PFSK-1 (cell line): Measurements from ENCODE around the gene PRSS27.

Source experiments
- POLR2AphosphoS5 ChIP-seq: IDR thresholded peaks from 2 replicates; pipeline ENCODE4 v1.6.1; 2012; ENCODE audit warnings: low read depth, mild to moderate bottlenecking, control low read depth, low read length, moderate library complexity
- SIN3A ChIP-seq: IDR thresholded peaks from 2 replicates; pipeline ENCODE4 v1.6.1; 2012; ENCODE audit warnings: mild to moderate bottlenecking, low read length, moderate library complexity, borderline replicate concordance; ENCODE audit not compliant: insufficient read depth
- TAF1 ChIP-seq: IDR thresholded peaks from 2 replicates; pipeline ENCODE4 v1.6.1; 2012; ENCODE audit warnings: low read length, control low read depth, borderline replicate concordance; ENCODE audit not compliant: insufficient read depth
- TF ChIP-seq, protein P1 (sequence below), 2 experiments: IDR thresholded peaks; 2 replicates each; pipeline versions ENCODE4 v1.6.1 to v1.8.0; 2011 to 2012; ENCODE audit warnings: low read depth in 2 of 2, low read length in 2 of 2, control low read depth in 1 of 2, inconsistent platforms in 1 of 2, mild to moderate bottlenecking in 1 of 2, moderate library complexity in 1 of 2; ENCODE audit not compliant: insufficient read depth in 1 of 2

DNA sequence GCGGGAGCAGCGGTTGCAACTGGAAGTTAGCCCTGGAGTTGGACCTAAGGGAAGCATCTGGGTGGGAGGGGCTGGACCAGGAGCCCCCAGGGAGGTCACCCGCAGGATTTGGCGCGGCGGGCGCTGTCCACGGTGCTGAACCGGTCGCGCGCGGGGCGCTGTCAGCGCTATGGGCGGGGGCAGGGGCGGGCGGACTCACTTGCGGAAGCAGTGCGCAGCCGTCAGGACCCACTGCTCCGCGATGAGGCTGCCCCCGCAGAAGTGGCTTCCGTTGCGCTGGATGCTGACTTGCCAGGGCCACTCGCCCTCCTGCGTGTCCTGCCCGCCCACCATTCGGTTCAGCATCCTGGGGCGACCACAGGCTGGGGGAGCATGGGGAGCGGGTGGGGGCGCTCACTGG is 4.5 kb downstream of the PRSS27 start:
- TF ChIP-seq TAF1, result no peak
- TF ChIP-seq POLR2AphosphoS5, result no peak
- TF ChIP-seq, protein P1, sequence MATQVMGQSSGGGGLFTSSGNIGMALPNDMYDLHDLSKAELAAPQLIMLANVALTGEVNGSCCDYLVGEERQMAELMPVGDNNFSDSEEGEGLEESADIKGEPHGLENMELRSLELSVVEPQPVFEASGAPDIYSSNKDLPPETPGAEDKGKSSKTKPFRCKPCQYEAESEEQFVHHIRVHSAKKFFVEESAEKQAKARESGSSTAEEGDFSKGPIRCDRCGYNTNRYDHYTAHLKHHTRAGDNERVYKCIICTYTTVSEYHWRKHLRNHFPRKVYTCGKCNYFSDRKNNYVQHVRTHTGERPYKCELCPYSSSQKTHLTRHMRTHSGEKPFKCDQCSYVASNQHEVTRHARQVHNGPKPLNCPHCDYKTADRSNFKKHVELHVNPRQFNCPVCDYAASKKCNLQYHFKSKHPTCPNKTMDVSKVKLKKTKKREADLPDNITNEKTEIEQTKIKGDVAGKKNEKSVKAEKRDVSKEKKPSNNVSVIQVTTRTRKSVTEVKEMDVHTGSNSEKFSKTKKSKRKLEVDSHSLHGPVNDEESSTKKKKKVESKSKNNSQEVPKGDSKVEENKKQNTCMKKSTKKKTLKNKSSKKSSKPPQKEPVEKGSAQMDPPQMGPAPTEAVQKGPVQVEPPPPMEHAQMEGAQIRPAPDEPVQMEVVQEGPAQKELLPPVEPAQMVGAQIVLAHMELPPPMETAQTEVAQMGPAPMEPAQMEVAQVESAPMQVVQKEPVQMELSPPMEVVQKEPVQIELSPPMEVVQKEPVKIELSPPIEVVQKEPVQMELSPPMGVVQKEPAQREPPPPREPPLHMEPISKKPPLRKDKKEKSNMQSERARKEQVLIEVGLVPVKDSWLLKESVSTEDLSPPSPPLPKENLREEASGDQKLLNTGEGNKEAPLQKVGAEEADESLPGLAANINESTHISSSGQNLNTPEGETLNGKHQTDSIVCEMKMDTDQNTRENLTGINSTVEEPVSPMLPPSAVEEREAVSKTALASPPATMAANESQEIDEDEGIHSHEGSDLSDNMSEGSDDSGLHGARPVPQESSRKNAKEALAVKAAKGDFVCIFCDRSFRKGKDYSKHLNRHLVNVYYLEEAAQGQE (IDR thresholded peaks at IDR 0.05; ENCODE audit: insufficient read depth in 1 of 2, low read depth in 2 of 2, low read length in 2 of 2), result peak; percentile 99
- peak; percentile 95; the same call in 1 of the 2 replicates for TF ChIP-seq SIN3A
